ENCODE data around the gene XIRP1. TPM values are rescaled to one million over a fixed set of nuclear protein-coding genes. Genes with fewer than 3 reads are reported as not detected.
A peak's percentile ranks its signal among the peaks of the same experiment; 100 is the strongest.

XIRP1 gene
- total RNA-seq (1,000 to 10,000 TPM in 1 of 4 donors, 100 to 1,000 TPM in 3; 601 to 2,126 (median 834) TPM), polyA plus RNA-seq (100 to 1,000 TPM; 111 to 561 (median 523) TPM)
- long read RNA-seq, donor 1, full-length matches to known transcripts: 20 of 343 reads
- long read RNA-seq, donor 1, partial matches to known transcripts: 86 of 343 reads
- long read RNA-seq, donor 1, other reads (novel, unspliced or antisense): 237 of 343 reads
- long read RNA-seq, donor 2, full-length matches to known transcripts: 170 of 2,592 reads
- long read RNA-seq, donor 2, partial matches to known transcripts: 802 of 2,592 reads
- long read RNA-seq, donor 2, other reads (novel, unspliced or antisense): 1,620 of 2,592 reads

DNA sequence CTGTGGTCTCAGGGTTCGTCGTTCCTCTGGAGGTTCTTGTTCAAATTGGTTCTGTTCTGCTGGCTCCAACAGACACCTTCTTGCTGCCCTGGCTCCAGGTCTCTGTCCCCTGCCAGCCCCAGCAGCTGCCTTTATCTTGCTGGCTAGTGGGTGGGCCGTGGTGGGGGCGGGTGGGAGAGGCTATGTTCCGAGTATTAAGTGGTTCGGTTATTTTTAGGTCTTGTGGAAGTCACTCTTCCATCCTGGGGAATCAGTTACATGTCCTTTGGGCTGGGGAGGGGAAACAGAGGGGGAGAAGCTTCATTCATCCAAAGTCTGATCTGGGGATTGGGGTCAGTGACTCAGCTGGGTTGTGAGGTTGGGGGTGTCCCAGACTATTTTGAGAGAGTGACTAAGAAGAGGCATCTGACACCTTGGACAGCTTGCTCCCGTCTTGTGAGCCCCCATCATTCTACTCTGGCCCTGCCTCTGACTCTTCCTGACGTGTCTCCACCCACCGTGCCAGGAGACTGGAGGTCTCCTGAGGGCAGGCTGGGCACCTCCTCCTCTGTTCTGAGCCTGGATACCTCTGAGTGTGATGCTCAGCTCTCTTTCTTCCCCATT lies at the start of gene XIRP1:
Gene XIRP1, minus strand, starts transcription at position 106 of the 603 bp plus-strand sequence. CDS start 3,150 bp downstream, outside the sequence.
- Histone ChIP-seq H3K36me3 (ENCODE audit: insufficient read depth in 1 of 2, low read depth in 1 of 2) (peaks cover 0 to 20% of the 10 kb centered on the region in 2 donors), H3K27me3 (ENCODE audit: insufficient read depth in 3 of 3, low read length in 2 of 3) (no peaks in the 10 kb centered on the region), H3K27ac (peak within 1 kb of the TSS; percentile 91), H3K4me1 (peaks cover 41% of the 10 kb centered on the region), H3K9me3 (no peaks in the 10 kb centered on the region), H3K4me3 (peak within 1 kb of the TSS; percentile 75)
- DNase-seq (peak; percentile 66 to 90), ATAC-seq (peak; percentile 62 to 80 (median 76))
- TF ChIP-seq CTCF (IDR thresholded peaks at IDR 0.05): no peak
- intact Hi-C loops (cut with DNase I): loop anchor here (1.0 to 10.0 kb wide), 3 partner anchors 41 to 192 kb away; partner anchors contain the start of gene SLC25A38 (in 1 of the 2)
- WGBS, 3 donors: 18 to 31% (median 25%) methylated on average over 9 of the region's 9 CpGs

- intact Hi-C loops (cut with DNase I): no loop called here
- Histone ChIP-seq H3K27me3 (ENCODE audit: insufficient read depth in 3 of 3, low read length in 2 of 3) (no peaks in the 10 kb centered on the region), H3K9me3 (no peaks in the 10 kb centered on the region), H3K4me3 (no peak overlapping the region), H3K4me1 (no peaks in the 10 kb centered on the region), H3K36me3 (ENCODE audit: insufficient read depth in 1 of 2, low read depth in 1 of 2) (no peaks in the 10 kb centered on the region), H3K27ac (no peak overlapping the region)
- ATAC-seq: no peak
- no peak for DNase-seq
- TF ChIP-seq CTCF (IDR thresholded peaks at IDR 0.05): no peak
These were observed 49.2 kb upstream of the XIRP1 start for GRCh38 chr3:39241561-39241960.

- Histone ChIP-seq H3K27me3 (ENCODE audit: insufficient read depth in 3 of 3, low read length in 2 of 3) (no peaks in the 10 kb centered on the region), H3K4me3 (no peak overlapping the region), H3K27ac (no peak overlapping the region), H3K9me3 (no peaks in the 10 kb centered on the region), H3K4me1 (no peaks in the 10 kb centered on the region), H3K36me3 (ENCODE audit: insufficient read depth in 1 of 2, low read depth in 1 of 2) (no peaks in the 10 kb centered on the region)
- TF ChIP-seq CTCF (IDR thresholded peaks at IDR 0.05): no peak
- ATAC-seq: peak in 2 of 4 donors; percentile 42 to 54
- DNase-seq: no peak
- WGBS, 3 donors: 53 to 73% (median 62%) methylated on average over 6 of the region's 6 CpGs
- intact Hi-C loops (cut with DNase I): no loop called here
These were observed 44.6 kb upstream of the XIRP1 start for GRCh38 chr3:39237027-39237426.

DNA sequence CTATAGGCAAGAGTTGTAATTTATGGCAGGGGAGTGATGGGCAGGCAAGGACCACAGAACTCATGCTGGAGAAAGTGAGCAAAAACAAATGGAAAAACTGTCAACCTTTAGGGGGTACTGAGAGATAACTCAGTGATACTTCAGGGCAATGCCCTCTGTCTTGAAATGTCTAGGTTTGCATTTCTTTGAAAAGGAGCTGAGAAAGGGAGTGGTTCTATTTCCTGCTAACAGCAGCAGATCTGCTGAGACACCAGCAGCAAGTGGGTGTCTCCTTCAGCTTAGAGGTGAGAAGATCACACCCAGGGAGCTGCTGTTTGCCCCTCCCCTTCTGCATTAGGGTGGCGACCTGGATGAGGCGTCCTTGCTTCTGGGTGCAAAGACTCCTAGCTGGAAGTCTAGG lies 42.3 kb upstream of the XIRP1 start:
- no peak overlapping the region for H3K4me3 ChIP-seq
- H3K27ac ChIP-seq: no peak overlapping the region
- TF ChIP-seq CTCF (IDR thresholded peaks at IDR 0.05): no peak
- peaks cover 4% of the 10 kb centered on the region for H3K9me3 ChIP-seq
- H3K4me1 ChIP-seq: no peaks in the 10 kb centered on the region
- no peaks in the 10 kb centered on the region for H3K27me3 ChIP-seq (ENCODE audit: insufficient read depth in 3 of 3, low read length in 2 of 3)
- H3K36me3 ChIP-seq (ENCODE audit: insufficient read depth in 1 of 2, low read depth in 1 of 2): no peaks in the 10 kb centered on the region
- 50 to 59% (median 58%) methylated on average over 2 of the region's 2 CpGs for WGBS, 3 donors
- DNase-seq (no peak), ATAC-seq (no peak)
- intact Hi-C loops (cut with DNase I): no loop called here

Data from psoas muscle (tissue), 8 donors.